Kidney (tissue), 14 donors: ENCODE data around the gene HOXA9. TPM values are rescaled to one million over a fixed set of nuclear protein-coding genes. Genes with fewer than 3 reads are reported as not detected.

Experiments
- DNase-seq, 5 donors: peaks; one replicate each; pipeline ENCODE4 v3.0.0-alpha.2; 2013 to 2020
- FAIRE-seq: peaks from 2 replicates; lab custom pipeline; 2012; peaks lifted over from hg19 to GRCh38; lab: Jason Lieb, UNC
- H3K27ac ChIP-seq, 2 donors: one replicate each; pipeline ENCODE4 v1.7.0; 2013; ENCODE audit warnings: low read depth in 2 of 2, low read length in 2 of 2, inconsistent platforms in 1 of 2
- H3K27me3 ChIP-seq: one replicate; pipeline ENCODE4 v1.7.1; 2013; ENCODE audit warnings: low read length, inconsistent platforms; ENCODE audit not compliant: control insufficient read depth, insufficient read depth
- H3K36me3 ChIP-seq, 3 donors: one replicate each; pipeline versions ENCODE4 v1.7.0 to v1.7.1; 2013; ENCODE audit warnings: low read length in 3 of 3, control low read depth in 1 of 3, inconsistent platforms in 1 of 3; ENCODE audit not compliant: insufficient read depth in 3 of 3, control insufficient read depth in 2 of 3
- H3K4me1 ChIP-seq, 3 donors: one replicate each; pipeline versions ENCODE4 v1.7.0 to v1.7.1; 2013; ENCODE audit warnings: low read length in 3 of 3, inconsistent platforms in 1 of 3, low read depth in 1 of 3; ENCODE audit not compliant: control insufficient read depth in 2 of 3, insufficient read depth in 2 of 3
- H3K4me3 ChIP-seq, 3 donors: one replicate each; pipeline versions ENCODE4 v1.7.0 to v1.8.1; 2013; ENCODE audit warnings: low read length in 3 of 3, control low read depth in 1 of 3, inconsistent platforms in 1 of 3
- H3K9ac ChIP-seq, 3 donors: one replicate each; pipeline versions ENCODE4 v1.7.0 to v1.7.1; 2013; ENCODE audit warnings: low read length in 3 of 3, control low read depth in 1 of 3, inconsistent platforms in 1 of 3
- H3K9me3 ChIP-seq, 3 donors: one replicate each; pipeline versions ENCODE4 v1.7.0 to v1.7.1; 2013; ENCODE audit warnings: low read length in 3 of 3, control low read depth in 1 of 3, inconsistent platforms in 1 of 3; ENCODE audit not compliant: control insufficient read depth in 2 of 3, insufficient read depth in 1 of 3
- intact Hi-C: fragments of 100-400 bp; cut with DNase I; formaldehyde crosslinking; loops from one replicate; pipeline ENCODE4 v1.11.1; 2022
- polyA plus RNA-seq: library from polyadenylated mRNA; stranded (reverse); fragments of 350-450 nt; fragmentation: Illumina TruSeq; extraction: RNeasy Lipid Tissue Mini Kit (QIAGEN cat#74804); gene quantifications from one replicate; pipeline ENCODE4 v1.2.3, GENCODE V29; 2014; ENCODE audit warnings: low read depth, low replicate concordance; ENCODE audit not compliant: insufficient read depth
- total RNA-seq: library from RNA; stranded (reverse); fragmentation: NEBNext Ultra II Directional; extraction: Animal tissue kit (Norgen Biotek cat#: 25700); gene quantifications from one replicate; pipeline ENCODE4 v1.2.1, GENCODE V29; 2021
- TF ChIP-seq, protein P1 (sequence below): IDR thresholded peaks from 3 replicates; pipeline ENCODE4 v1.5.1; 2012; ENCODE audit warnings: mild to moderate bottlenecking, moderate library complexity, borderline replicate concordance; ENCODE audit not compliant: insufficient read depth; ENCODE audit errors: extremely low read depth
- donor health status: control.
- donor health status: control.
- donor health status: control.
- donor health status: control.
- donor health status: control.
- donor health status: DM: yes; HTN: yes; CAD: no.
- donor health status: Normal renal cell carcinoma (clear cell type).

HOXA9 gene
- total and polyA plus RNA-seq, 2 donors from 2014 or later, result 36.7 to 36.8 TPM

DNA sequence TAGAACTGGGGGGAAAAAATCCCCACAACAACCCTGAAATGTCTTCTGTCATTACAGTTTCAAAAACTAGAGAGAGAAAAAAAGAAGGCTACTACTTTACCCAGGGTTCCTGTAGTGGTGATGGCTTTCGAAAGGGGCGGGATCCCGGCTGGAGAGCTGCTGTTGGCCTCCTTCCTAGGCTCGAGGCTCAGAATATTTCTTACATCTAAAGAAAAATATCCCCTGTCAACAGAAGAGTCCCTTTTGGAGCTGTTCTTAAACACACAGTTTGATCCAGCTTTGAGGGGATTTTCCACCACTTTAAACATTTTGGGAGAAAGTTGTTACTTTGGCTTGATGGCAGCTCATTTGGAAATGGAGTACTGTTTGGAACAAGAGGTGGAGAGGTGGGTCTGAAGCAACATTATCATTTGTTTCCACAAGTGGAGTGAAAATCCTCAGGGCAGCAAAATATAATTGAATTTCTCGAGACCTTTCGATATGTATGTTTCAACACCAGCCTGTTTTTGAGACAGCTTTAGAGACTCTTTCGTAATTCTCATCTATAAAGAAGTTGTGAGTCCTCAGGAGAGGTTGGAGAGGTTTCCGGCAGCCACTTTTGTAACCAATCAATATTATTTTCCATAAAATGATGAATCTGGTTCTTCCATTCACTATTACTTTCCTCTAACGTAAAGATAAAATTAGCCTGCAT lies 29.5 kb upstream of the HOXA9 start:
- H3K36me3 ChIP-seq, result no peaks in the 10 kb centered on the region
- DNase-seq (peak in 3 of 5 donors; percentile 15 to 24 (median 15)), FAIRE-seq (no peak)
- no peaks in the 10 kb centered on the region for H3K9me3 ChIP-seq
- peaks cover 71% of the 10 kb centered on the region for H3K27me3 ChIP-seq
- intact Hi-C loops, result no loop called here
- H3K4me1 ChIP-seq, result no peaks in the 10 kb centered on the region
- H3K4me3 ChIP-seq, result no peak overlapping the region
- H3K9ac ChIP-seq, result no peak overlapping the region
- TF ChIP-seq, protein P1, sequence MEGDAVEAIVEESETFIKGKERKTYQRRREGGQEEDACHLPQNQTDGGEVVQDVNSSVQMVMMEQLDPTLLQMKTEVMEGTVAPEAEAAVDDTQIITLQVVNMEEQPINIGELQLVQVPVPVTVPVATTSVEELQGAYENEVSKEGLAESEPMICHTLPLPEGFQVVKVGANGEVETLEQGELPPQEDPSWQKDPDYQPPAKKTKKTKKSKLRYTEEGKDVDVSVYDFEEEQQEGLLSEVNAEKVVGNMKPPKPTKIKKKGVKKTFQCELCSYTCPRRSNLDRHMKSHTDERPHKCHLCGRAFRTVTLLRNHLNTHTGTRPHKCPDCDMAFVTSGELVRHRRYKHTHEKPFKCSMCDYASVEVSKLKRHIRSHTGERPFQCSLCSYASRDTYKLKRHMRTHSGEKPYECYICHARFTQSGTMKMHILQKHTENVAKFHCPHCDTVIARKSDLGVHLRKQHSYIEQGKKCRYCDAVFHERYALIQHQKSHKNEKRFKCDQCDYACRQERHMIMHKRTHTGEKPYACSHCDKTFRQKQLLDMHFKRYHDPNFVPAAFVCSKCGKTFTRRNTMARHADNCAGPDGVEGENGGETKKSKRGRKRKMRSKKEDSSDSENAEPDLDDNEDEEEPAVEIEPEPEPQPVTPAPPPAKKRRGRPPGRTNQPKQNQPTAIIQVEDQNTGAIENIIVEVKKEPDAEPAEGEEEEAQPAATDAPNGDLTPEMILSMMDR, result no peak
- no peak overlapping the region for H3K27ac ChIP-seq

DNA sequence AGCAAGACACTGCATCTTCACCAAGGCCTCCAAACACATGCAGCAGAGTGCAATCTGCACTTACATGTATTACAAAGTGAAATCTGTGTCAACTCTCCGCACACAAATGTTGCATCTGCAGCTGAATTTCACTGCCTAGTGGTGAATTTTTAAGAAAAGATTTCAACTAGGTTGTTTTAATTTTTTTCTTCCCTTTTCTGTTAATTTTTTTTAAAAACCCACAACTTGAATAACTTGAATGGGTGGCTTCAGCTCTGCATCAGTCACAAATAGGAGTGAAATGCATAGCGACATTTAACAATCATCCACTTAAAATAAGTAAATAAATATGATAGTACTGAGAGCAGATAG lies 28.6 kb upstream of the HOXA9 start:
- no peaks in the 10 kb centered on the region for H3K9me3 ChIP-seq
- intact Hi-C loops, result no loop called here
- peaks cover 73% of the 10 kb centered on the region for H3K27me3 ChIP-seq
- H3K4me3 ChIP-seq, result no peak overlapping the region
- no peak for FAIRE-seq
- no peaks in the 10 kb centered on the region for H3K36me3 ChIP-seq
- TF ChIP-seq, protein P1, result no peak
- H3K9ac ChIP-seq, result no peak overlapping the region
- no peaks in the 10 kb centered on the region for H3K4me1 ChIP-seq
- peak in 1 of 5 donors; percentile 48 for DNase-seq
- no peak overlapping the region for H3K27ac ChIP-seq

DNA sequence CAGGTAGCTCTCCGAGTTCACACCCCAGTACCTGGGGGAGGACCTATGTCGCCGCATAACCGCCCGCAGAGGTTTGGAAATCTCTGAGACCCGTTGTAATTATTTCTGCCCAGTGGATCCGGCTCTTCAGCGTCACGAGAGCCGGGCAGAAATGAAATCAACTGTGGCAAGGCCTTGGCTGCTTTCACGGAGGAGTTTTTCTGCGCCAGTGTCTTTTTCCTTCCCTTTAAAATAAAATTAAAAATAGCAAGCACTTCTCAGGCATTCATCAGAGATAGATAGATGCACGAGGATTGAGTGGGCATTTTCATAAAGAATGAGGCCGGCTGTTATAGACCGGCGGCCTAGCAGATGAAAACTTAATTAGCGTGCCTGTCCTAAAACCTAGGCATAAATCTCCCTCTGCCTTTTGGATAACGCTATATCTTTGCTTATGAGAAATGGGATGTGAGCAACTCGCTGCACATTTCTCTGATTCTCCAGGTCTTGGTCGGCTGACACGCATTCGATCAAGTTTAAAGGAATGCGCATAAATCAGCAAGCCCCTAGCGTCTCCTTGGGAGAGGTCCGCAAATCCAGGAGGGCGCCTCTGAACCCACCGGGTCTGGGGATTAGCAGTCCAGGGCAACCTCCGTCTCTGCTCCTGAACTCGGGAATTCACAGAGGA lies 28.1 kb upstream of the HOXA9 start:
- FAIRE-seq, result no peak
- Histone ChIP-seq H3K4me3 (peak overlapping the region in 1 of 3 donors; percentile 32), H3K4me1 (no peaks in the 10 kb centered on the region), H3K36me3 (no peaks in the 10 kb centered on the region), H3K9ac (no peak overlapping the region), H3K27ac (no peak overlapping the region), H3K27me3 (peaks cover 68% of the 10 kb centered on the region), H3K9me3 (no peaks in the 10 kb centered on the region)
- peak; percentile 37 to 73 (median 50) for DNase-seq
- intact Hi-C loops, result no loop called here
- TF ChIP-seq, protein P1, result no peak
